ENCODE results near the gene TUBGCP6.

TUBGCP6 gene

DNA sequence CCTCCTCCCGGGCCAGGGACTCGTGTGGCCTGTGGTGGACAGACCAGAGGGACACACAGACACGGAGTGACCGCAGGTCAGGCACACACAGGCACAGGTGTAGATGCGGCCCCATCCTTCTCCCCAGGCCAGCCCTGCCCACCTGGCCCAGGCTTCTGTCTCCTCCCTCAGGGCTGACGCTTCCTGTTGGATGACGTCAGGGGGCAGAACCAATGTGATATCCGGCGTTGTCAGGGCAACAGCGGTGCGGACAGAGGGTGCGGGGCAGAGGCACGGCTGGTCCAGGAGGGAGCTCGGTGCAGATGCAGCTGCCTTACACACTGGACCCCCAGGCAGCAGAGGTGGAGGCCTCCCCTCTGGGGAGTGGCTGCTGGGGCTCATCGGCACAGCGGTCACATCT, 2.9 kb upstream of the TUBGCP6 start:
- TF ChIP-seq, protein P1, sequence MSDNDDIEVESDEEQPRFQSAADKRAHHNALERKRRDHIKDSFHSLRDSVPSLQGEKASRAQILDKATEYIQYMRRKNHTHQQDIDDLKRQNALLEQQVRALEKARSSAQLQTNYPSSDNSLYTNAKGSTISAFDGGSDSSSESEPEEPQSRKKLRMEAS (IDR thresholded peaks at IDR 0.05; ENCODE audit: low read depth, low read length), result no peak
- no peak for TF ChIP-seq POLR2A (IDR thresholded peaks at IDR 0.05; ENCODE audit: extremely low read depth, insufficient read length)
- no peak for TF ChIP-seq MYC (IDR thresholded peaks at IDR 0.05; ENCODE audit: low read depth, low read length)
- TF ChIP-seq, protein P2, sequence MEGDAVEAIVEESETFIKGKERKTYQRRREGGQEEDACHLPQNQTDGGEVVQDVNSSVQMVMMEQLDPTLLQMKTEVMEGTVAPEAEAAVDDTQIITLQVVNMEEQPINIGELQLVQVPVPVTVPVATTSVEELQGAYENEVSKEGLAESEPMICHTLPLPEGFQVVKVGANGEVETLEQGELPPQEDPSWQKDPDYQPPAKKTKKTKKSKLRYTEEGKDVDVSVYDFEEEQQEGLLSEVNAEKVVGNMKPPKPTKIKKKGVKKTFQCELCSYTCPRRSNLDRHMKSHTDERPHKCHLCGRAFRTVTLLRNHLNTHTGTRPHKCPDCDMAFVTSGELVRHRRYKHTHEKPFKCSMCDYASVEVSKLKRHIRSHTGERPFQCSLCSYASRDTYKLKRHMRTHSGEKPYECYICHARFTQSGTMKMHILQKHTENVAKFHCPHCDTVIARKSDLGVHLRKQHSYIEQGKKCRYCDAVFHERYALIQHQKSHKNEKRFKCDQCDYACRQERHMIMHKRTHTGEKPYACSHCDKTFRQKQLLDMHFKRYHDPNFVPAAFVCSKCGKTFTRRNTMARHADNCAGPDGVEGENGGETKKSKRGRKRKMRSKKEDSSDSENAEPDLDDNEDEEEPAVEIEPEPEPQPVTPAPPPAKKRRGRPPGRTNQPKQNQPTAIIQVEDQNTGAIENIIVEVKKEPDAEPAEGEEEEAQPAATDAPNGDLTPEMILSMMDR (IDR thresholded peaks at IDR 0.05; ENCODE audit: low read depth, low read length), result no peak
- no peak for DNase-seq (ENCODE audit: low read depth)
- H3K4me3 ChIP-seq (ENCODE audit: low read depth, low read length), result no peak overlapping the region

DNA sequence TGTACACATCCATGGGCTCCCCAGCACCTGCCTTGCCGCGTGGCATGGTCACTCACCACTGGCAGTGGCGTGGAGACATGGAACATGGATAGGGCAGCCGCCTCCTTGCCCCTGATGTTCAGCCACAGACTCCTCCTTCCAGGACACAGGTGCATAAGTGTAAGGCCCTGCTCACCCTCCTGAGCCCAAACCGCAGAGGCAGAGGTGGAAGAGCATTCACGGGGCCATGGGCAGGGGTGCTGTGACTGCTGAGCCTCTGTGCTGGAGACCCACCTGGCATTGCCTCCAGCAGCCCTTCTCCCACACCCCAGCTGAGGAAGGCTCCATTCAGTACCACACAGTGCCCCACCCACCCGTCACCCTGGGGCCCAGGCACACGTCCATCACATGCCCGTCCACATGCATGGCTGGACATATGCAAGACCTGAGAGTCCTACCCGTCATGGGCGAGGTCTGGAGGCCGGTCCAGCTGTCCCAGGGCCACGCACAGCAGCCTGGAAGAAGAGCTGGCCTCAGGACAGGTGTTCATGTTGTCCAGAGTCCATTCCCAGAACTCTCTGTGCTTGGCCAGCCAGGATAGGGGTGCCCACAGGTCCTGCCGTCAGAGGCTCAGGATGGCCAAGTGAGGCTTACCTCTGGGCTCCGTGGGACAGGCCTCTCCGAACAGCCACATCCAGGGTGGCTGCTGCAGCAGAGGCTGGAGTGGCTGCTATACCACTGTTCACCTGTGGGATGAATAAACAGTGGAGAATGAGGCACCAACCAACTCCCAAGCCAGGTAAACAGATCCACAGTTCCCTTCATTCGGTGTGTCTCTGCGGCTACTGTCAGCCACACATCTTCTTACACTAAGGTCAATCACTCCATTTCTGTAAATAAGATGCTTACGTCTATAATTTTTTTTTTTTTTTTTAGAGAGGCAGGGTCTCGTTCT, 1.7 kb upstream of the TUBGCP6 start:
- H3K4me3 ChIP-seq (ENCODE audit: low read depth, low read length), result no peak overlapping the region
- DNase-seq (ENCODE audit: low read depth), result no peak
- TF ChIP-seq, protein P2 (IDR thresholded peaks at IDR 0.05; ENCODE audit: low read depth, low read length), result no peak
- TF ChIP-seq, protein P1 (IDR thresholded peaks at IDR 0.05; ENCODE audit: low read depth, low read length), result no peak
- no peak for TF ChIP-seq MYC (IDR thresholded peaks at IDR 0.05; ENCODE audit: low read depth, low read length)
- TF ChIP-seq POLR2A (IDR thresholded peaks at IDR 0.05; ENCODE audit: extremely low read depth, insufficient read length), result no peak

DNA sequence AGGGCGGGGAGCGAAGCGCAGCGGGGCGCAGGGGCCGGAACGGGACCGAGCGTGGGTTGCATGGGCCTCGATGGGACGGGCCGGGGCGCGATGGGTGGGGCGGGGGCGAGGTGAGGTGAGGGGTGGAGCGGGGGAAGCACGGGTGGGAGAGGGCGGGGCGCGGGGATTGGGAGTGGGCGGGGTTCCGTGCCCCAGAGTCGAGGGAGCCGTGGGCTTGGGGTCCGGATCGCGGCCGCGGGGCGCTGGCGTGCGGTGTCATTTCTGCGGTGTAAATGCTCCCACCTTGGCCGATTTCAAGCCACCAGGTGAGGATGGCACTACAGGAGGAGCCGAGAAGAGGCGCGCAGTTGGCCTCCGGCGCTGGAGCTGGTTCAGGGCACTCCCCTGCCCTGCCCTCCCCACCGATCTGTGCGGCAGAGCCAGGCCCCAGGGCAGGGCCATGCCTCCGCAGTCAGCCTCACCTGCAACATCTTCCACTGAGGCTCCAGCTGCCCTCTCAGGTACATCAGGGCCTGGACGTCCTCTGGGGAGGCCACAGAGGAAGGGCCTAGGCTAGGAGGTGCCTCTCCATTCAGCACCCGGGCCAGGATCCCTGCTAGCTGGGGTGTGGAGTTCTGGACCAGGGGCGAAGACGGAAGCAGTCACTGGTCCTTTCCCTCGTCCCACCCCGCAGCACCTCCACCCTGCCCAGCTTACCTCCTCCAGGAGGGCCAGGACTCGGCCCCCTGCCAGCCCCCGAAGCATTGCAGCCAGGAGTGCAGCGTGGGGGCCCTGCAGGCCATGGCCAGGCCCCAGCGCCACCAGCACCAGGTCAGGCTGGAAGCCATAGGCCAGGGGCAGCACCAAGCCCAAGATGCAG, 620 bp upstream of the TUBGCP6 start:
- TF ChIP-seq POLR2A (IDR thresholded peaks at IDR 0.05; ENCODE audit: extremely low read depth, insufficient read length) (no peak), MYC (IDR thresholded peaks at IDR 0.05; ENCODE audit: low read depth, low read length) (no peak)
- TF ChIP-seq, protein P1 (IDR thresholded peaks at IDR 0.05; ENCODE audit: low read depth, low read length), result no peak
- TF ChIP-seq, protein P2 (IDR thresholded peaks at IDR 0.05; ENCODE audit: low read depth, low read length), result no peak
- peak overlapping the region; percentile 89 for H3K4me3 ChIP-seq (ENCODE audit: low read depth, low read length)
- no peak for DNase-seq (ENCODE audit: low read depth)

DNA sequence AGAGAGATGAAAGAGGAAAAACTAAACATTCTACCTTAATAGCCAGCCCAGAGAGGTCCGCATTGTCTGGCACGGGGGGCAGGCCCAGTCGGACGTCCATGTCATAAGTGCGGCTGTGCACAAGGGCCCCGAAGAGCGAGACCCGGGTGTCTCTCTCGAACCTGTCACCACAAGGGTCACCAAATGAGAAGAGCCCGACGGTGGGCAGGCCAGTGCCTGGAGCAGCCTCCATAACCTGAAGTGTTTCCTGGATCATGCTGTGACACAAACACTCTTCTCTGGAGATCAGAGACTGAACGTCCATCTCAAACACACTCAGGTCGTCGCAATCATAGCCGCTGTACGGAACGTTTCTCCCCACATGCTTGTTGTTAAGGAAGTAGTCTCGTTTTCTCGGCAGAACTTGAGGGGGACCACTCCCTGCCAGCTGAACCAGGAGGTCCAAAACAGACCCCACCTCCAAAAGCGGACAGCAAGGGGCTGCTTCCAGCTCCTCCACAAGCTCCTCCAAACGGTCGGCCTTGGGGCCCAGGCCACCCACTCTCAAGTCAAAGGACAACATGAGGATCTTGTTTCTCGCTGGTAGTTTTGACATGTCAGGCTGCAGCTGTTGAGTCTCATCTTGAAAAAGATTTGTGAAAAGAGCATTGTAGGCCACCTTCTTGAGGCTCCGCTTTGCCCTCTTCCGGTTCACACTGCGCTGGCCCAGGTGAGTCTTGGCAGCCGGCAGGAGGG, 971 bp downstream of the TUBGCP6 start:
- peak; percentile 53 for DNase-seq (ENCODE audit: low read depth)
- H3K4me3 ChIP-seq (ENCODE audit: low read depth, low read length), result peak overlapping the region; percentile 89
- TF ChIP-seq, protein P2 (IDR thresholded peaks at IDR 0.05; ENCODE audit: low read depth, low read length), result no peak
- TF ChIP-seq MYC (IDR thresholded peaks at IDR 0.05; ENCODE audit: low read depth, low read length), result no peak
- TF ChIP-seq, protein P1 (IDR thresholded peaks at IDR 0.05; ENCODE audit: low read depth, low read length), result no peak
- no peak for TF ChIP-seq POLR2A (IDR thresholded peaks at IDR 0.05; ENCODE audit: extremely low read depth, insufficient read length)

DNA sequence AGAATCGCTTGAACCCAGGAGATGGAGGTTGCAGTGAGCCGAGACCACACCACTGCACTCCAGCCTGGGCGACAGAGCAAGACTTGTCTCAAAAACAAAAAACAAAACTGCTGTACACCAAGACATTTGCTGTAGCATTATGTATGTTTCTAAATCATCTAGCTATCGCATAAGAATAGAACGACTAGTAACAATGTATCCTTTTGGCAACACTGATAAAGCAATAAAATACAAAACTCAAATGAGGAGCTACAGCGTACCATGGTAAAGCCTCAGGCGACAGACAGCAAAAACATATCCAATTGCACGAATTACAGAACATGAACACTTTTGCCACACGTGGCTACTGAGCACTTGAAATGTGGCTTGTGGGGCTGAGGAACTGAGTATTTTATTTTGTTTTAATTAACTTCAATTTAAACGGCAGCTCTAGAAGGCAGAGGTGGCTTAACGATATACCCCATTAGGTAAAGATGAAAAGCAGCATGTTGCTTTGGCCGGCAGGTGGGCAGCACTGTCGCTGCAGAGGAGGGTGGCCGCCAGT, 2.3 kb downstream of the TUBGCP6 start:
- no peak for TF ChIP-seq MYC (IDR thresholded peaks at IDR 0.05; ENCODE audit: low read depth, low read length)
- TF ChIP-seq, protein P1 (IDR thresholded peaks at IDR 0.05; ENCODE audit: low read depth, low read length), result 0 out of 2 replicates have a peak, but pooled peaks have one; percentile 9
- H3K4me3 ChIP-seq (ENCODE audit: low read depth, low read length), result peak overlapping the region; percentile 89
- no peak for DNase-seq (ENCODE audit: low read depth)
